HG02642 (cell line): ENCODE measurements around the gene AEN.

Source experiments
- ATAC-seq: cut with Tn5 transposase; IDR thresholded peaks from one replicate; pipeline ENCODE4 v1.9.1; 2021; ENCODE audit warnings: mild to moderate bottlenecking; ENCODE audit not compliant: unreplicated experiment, poor library complexity

Gene AEN

DNA sequence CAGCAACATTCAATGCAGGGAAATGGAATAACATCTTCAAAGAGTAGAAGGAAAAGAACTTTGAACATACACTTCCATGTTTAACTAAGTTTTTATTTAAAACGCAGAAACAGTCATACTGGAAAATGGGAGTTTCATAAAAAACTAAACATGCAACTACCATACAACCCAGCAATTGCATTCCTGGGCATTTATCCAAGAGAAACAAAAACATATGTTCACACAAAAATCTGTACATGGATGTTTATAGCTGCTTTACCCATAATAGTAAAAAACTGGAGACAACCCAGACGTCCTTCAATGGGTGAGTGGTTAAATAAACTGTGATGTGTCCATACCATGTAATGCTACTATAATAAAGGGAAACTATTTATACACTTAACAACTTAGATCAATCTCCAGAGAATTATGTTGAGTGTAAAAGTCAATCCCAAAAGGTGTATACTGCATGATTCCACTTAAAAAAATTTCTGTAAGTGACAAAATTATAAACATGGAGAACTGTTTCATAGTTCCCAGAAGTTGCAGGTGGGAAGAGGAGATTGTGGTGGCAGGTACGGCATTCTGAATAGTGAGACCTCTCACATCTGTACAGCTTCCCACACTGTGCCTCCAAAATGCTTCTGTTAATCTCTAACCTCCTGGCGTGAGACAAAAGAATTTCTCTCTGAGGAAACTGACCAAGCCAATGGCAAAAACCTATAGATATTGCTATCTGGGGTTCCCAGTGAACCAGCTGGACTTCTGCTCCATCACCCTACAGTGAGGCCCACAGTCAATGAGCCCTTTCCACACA is 40.8 kb downstream of the AEN start:
- ATAC-seq, result no peak

DNA sequence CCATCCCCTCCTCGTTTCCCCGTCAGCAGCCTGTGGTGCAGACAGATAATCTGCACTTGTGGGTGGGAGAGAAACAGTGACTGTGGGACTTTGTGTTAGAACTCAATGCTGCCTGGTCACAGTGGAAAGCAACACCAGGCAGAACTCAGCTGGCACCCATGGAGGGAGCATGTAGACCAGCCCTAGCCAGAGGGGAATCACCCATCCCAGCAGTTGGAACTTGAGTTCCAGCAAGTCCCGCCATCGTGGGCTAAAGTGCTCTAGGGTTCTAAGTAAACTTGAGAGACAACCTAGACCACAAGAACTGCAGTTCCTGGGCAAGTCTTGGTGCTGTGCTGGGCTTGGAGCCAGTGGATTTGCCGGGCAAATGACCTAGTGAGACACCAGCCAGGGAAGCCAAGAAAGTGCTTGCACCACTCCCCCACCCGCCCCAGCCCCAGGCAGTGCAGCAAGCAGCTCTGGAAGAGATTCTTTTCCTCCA is 42.0 kb downstream of the AEN start:
- no peak for ATAC-seq

DNA sequence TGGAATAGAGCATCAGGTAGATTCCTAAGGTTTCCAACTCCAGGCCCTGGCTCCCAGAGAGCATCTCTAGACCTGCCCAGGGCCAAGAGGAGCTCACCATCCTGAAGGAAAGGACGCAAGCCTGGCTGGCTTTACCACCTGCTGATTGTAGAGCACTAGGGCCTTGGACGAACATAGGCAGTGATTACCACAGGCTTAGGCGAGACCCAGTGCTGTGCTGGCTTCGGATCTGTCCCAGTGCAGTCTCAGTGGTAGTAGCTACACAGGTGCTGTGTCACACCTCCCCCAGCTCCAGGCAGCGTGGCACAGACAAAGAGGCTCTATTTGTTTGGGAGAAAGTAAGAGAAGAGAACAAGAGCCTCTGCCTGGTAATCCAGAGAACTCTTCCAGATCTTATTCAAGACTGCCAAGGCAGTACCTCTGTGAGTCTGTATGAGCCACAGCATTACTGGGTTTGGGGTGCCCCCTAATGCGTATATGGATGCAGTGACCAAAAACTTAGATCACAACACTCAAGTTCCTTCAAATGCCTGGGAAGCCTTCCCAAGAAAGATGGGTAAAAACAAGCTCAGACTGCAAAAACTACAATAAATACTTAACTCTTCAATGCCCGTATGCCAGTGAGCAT is 43.1 kb downstream of the AEN start:
- no peak for ATAC-seq

DNA sequence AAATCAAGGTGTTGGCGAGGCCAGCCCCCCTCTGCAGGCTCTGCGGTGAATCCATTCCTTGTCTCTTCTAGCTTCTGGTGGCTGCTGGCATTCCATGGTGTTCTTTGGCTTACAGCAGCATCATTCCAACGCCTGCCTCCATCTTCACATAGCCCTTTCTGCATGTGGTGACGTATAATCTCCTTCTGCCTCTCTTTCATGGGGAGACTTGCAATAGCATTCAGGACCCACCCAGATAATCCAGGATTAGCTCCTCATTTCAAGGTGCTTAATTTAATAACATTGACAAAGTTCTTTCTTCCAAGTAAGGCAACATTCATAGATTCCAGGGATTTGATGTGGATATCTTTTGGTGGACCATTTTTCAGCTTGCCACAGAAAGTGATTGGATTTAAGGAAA is 53.5 kb downstream of the AEN start:
- ATAC-seq, result no peak

DNA sequence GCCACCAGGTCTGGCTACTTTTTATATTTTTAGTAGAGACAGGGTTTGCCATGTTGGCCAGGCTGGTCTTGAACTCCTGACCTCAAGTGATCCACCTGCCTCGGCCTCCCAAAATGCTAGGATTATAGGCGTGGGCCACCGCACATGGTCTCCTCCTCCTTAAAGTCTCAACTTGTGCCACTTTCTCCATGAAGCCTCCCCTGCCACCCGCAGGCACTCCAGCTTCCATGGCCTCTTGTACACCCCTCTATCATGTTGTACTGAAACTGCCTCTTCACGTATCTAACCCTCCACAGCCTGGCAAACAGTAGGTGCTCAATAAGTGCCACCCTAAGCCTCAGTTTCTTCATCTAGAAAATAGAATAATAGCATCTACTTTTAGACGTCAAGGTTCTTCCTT is 57.6 kb downstream of the AEN start:
- ATAC-seq, result no peak

DNA sequence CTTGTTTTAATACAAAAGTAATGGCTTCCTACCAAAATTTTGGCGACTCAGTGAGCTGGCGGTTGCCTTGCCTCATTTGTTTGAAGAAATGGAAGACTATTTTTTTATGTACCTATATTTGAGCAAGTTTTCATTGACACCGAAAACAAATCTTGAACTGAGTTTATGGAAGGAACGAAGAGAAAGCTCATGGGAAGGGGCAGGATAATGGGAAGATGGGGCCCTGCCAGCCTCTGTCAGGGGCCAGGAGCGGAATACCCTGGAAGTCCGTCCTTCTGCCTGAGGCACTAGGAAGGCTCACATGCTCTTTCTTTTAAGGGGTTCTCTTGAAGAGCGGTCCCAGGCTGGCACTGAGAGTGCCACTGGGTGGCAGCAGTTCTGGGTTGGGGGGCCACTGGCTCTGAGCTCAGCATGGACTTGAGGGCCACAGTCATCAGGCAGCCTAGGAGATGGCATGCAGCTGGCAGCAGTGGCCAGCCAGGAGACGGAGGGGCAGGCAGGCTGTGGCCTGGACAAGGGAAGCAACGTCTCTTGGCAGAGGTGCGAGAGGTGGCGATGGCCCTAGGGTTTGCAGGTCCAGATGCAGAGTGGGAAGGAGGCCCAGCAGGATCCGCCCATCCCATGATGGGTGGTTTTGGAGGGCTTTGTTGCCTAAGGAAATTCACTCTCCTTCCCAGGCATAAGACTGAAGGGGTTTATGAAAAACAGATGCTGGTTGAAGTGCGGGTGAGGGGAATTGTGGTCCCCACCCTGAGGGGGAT is 59.3 kb downstream of the AEN start:
- ATAC-seq, result no peak

DNA sequence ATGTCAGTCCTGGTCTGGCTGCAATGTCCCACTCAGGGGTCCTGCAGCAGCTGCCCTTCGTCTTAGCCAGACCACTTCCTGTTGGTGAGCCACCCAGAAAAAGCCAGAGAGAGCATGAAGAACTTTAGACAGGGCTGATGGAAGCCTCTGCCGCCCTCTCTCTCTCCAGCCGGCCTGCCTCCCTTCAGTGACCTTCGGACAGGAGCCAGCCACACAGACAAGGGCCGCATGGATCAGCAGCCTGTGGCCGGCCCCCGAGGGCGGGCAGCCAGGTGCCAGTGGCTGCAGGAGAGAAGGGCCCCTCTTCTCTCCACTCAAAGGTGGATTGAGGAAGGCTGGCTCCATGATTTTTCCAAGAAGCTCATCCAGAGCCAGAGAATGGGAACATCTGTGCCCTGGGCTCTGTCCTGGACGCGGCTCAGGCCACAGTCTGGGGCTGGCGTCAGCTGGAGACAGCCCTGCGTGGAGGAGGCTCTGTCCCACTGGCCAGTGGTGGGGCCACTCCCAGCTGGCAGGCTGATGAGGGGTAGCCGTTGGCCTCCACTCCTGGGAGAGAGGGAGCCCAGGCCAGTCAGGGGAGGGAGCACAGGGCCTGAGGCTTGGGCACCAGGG is 60.6 kb downstream of the AEN start:
- no peak for ATAC-seq
